ENCODE data around the gene CDC42EP5. TPM values are rescaled to one million over a fixed set of nuclear protein-coding genes. Genes with fewer than 3 reads are reported as not detected.
"Not testable (repeated sequence)": the region's sequence is repeated elsewhere in the genome, so short reads cannot be mapped to it uniquely, and the experiment has no call there.

The CDC42EP5 gene
- polyA plus RNA-seq, 3 donors: not detected

DNA sequence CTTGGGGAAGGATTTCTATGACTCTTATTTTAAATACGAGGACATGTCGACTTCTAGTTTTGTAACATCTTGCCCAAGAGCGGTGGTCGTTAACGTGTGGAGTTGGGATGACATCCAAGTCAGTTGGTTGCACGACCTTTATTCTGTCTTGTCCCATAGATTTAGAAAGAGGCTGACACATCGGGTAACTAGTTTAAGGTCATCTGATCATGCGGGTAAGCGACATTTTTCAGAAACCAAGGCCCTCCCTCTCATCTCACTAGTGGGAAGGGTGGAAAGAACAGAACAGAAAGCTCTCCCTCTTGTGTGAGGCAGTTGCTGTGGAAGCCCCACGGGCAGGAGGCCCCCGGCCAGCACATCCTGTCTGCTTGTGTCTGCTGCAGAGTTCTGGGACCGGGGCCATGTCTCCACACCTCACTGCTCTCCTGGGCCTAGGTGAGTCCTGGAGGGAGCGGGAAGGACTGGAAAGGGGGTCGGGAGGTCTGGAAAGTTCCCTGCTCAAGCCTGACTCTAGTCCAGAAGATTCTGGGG, 29.5 kb upstream of the CDC42EP5 start, which contains the start of gene LAIR2:
TSS of gene LAIR2 (plus strand) at position 314 of the 531 bp plus-strand sequence. CDS start at position 402, 88 bp downstream.
- Histone ChIP-seq H4K20me1 (ENCODE audit: insufficient read depth, low read length) (no peaks in the 10 kb centered on the region), H2AFZ (ENCODE audit: insufficient read depth, low read depth, low read length, poor library complexity, severe bottlenecking) (no peak within 1 kb of the TSS), H3K9me3 (replicated peaks in 1 of 2; ENCODE audit: control insufficient read depth in 1 of 2, insufficient read depth in 1 of 2, low read length in 2 of 2) (no peaks in the 10 kb centered on the region), H3K4me2 (replicated peaks; ENCODE audit: extremely low read depth, low read length, poor library complexity, severe bottlenecking) (no peak within 1 kb of the TSS), H3K79me2 (ENCODE audit: insufficient read depth, low read length) (peaks cover 4% of the 10 kb centered on the region), H3K36me3 (replicated peaks in 1 of 2; ENCODE audit: control insufficient read depth in 1 of 2, insufficient read depth in 2 of 2, low read length in 2 of 2) (no peaks in the 10 kb centered on the region), H3K9ac (ENCODE audit: insufficient read depth, low read length, poor library complexity, severe bottlenecking) (no peak within 1 kb of the TSS), H3K4me1 (ENCODE audit: control insufficient read depth in 1 of 2, insufficient read depth in 2 of 2, low read length in 2 of 2) (peaks cover 4 to 5% of the 10 kb centered on the region in 2 donors), H3K27ac (ENCODE audit: low read depth in 1 of 2, low read length in 2 of 2) (peak within 1 kb of the TSS in 1 of 2 donors; percentile 67), H3K27me3 (ENCODE audit: control insufficient read depth in 2 of 2, insufficient read depth in 2 of 2, low read length in 2 of 2) (peaks cover 25 to 69% of the 10 kb centered on the region in 2 donors), H3K4me3 (replicated peaks in 1 of 3; ENCODE audit: low read depth in 2 of 3, low read length in 3 of 3) (peak within 1 kb of the TSS in 2 of 3 experiments; percentile 27 to 34)
- peaks cover 58 to 77% (median 58%) of the 10 kb centered on the region in 3 donors for H3K27me3 Mint-ChIP-seq (ENCODE audit: low read depth in 3 of 3)
- 34% methylated on average over 7 of the region's 14 CpGs for WGBS (ENCODE audit: insufficient coverage)
- TF ChIP-seq, protein P1, sequence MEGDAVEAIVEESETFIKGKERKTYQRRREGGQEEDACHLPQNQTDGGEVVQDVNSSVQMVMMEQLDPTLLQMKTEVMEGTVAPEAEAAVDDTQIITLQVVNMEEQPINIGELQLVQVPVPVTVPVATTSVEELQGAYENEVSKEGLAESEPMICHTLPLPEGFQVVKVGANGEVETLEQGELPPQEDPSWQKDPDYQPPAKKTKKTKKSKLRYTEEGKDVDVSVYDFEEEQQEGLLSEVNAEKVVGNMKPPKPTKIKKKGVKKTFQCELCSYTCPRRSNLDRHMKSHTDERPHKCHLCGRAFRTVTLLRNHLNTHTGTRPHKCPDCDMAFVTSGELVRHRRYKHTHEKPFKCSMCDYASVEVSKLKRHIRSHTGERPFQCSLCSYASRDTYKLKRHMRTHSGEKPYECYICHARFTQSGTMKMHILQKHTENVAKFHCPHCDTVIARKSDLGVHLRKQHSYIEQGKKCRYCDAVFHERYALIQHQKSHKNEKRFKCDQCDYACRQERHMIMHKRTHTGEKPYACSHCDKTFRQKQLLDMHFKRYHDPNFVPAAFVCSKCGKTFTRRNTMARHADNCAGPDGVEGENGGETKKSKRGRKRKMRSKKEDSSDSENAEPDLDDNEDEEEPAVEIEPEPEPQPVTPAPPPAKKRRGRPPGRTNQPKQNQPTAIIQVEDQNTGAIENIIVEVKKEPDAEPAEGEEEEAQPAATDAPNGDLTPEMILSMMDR (IDR thresholded peaks at IDR 0.05): no peak
- H3K9me3 Mint-ChIP-seq: peaks cover 0 to 10% (median 3%) of the 10 kb centered on the region in 7 donors
- intact Hi-C loops (cut with micrococcal nuclease): no loop called here
- H3K4me3 Mint-ChIP-seq: peak within 1 kb of the TSS in 1 of 2 donors; percentile 53
- no peak for DNase-seq
- peaks cover 11% of the 10 kb centered on the region for H3K4me1 Mint-ChIP-seq
- peak within 1 kb of the TSS in 1 of 7 donors; percentile 11 for H3K27ac Mint-ChIP-seq
- no peaks in the 10 kb centered on the region for H3K36me3 Mint-ChIP-seq

DNA sequence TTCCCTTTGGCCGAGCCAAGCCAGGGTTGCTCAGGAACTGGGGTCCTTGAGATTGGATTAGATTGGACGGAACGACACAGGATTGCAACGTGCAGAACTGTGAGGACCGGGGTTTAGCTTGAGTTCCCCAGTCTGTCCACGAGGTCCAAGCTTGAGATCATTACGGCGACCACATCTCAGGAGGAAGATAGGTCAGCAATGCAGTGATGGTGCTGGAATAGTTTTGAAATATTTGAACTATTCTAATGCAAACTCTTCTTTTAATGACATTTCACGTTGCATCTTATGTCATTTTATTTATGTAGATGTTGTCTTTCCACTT, 25.3 kb upstream of the CDC42EP5 start:
- peaks cover 60 to 83% (median 68%) of the 10 kb centered on the region in 3 donors for H3K27me3 Mint-ChIP-seq (ENCODE audit: low read depth in 3 of 3)
- not testable (repeated sequence) for H3K4me1 Mint-ChIP-seq; H3K9me3 ChIP-seq (replicated peaks in 1 of 2; ENCODE audit: control insufficient read depth in 1 of 2, insufficient read depth in 1 of 2, low read length in 2 of 2); H3K36me3 Mint-ChIP-seq; H3K27ac Mint-ChIP-seq; H3K79me2 ChIP-seq (ENCODE audit: insufficient read depth, low read length); H2AFZ ChIP-seq (ENCODE audit: insufficient read depth, low read depth, low read length, poor library complexity, severe bottlenecking); H3K9me3 Mint-ChIP-seq; H3K27ac ChIP-seq (ENCODE audit: low read depth in 1 of 2, low read length in 2 of 2); H3K4me2 ChIP-seq (replicated peaks; ENCODE audit: extremely low read depth, low read length, poor library complexity, severe bottlenecking); H4K20me1 ChIP-seq (ENCODE audit: insufficient read depth, low read length); H3K4me1 ChIP-seq (ENCODE audit: control insufficient read depth in 1 of 2, insufficient read depth in 2 of 2, low read length in 2 of 2); H3K4me3 ChIP-seq (replicated peaks in 1 of 3; ENCODE audit: low read depth in 2 of 3, low read length in 3 of 3); H3K9ac ChIP-seq (ENCODE audit: insufficient read depth, low read length, poor library complexity, severe bottlenecking); H3K36me3 ChIP-seq (replicated peaks in 1 of 2; ENCODE audit: control insufficient read depth in 1 of 2, insufficient read depth in 2 of 2, low read length in 2 of 2)
- WGBS (ENCODE audit: insufficient coverage): 85% methylated on average over 7 of the region's 9 CpGs
- intact Hi-C loops (cut with micrococcal nuclease): loop anchor here in 1 of 2 donors (10.0 kb wide), 1 partner anchor 436 kb away; no protein-coding TSS in a partner anchor
- peaks cover 25 to 79% of the 10 kb centered on the region in 2 donors for H3K27me3 ChIP-seq (ENCODE audit: control insufficient read depth in 2 of 2, insufficient read depth in 2 of 2, low read length in 2 of 2)
- peak in 1 of 3 donors; percentile 24 for DNase-seq
- peak overlapping the region in 1 of 2 donors; percentile 61 for H3K4me3 Mint-ChIP-seq

DNA sequence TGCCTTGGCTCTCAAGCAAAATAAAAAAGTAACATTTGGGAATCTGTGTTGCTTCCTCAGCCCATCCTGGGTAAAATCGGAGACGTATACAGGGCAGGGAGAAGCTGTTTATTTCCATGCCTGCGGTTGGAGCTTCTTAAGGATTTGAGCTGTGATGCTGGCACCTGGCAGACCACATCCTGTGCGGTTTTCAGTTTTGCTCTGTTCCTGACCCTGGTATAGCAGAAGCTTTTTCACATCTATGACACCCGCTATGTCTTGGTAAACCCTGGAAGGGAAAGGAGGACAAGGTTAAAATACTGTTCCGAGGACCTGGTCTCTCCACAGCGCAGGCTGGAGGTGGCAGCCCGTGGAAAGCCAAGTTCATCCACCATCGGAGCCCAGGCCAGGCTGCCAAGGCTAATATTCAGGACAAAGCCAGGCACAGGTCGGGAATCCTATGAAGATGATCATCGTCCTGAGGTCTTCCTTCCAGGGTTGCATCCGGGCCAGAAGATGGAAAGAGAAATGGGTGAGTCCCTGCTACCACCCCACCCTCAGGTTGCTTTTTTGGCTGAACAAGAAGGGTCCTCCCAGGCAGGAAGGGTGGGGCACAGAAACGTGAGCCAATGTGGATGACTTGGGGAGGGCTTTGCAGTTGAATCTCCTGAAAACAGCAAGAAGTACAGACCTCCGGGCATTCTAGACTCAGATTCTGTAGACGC, 24.8 kb upstream of the CDC42EP5 start:
- not testable (repeated sequence) for H4K20me1 ChIP-seq (ENCODE audit: insufficient read depth, low read length); DNase-seq; H3K9me3 ChIP-seq (replicated peaks in 1 of 2; ENCODE audit: control insufficient read depth in 1 of 2, insufficient read depth in 1 of 2, low read length in 2 of 2); H3K9me3 Mint-ChIP-seq; H3K4me3 ChIP-seq (replicated peaks in 1 of 3; ENCODE audit: low read depth in 2 of 3, low read length in 3 of 3); H3K36me3 ChIP-seq (replicated peaks in 1 of 2; ENCODE audit: control insufficient read depth in 1 of 2, insufficient read depth in 2 of 2, low read length in 2 of 2); H3K36me3 Mint-ChIP-seq; H3K79me2 ChIP-seq (ENCODE audit: insufficient read depth, low read length); H3K4me1 ChIP-seq (ENCODE audit: control insufficient read depth in 1 of 2, insufficient read depth in 2 of 2, low read length in 2 of 2); H3K27ac Mint-ChIP-seq; H2AFZ ChIP-seq (ENCODE audit: insufficient read depth, low read depth, low read length, poor library complexity, severe bottlenecking); H3K9ac ChIP-seq (ENCODE audit: insufficient read depth, low read length, poor library complexity, severe bottlenecking); H3K4me2 ChIP-seq (replicated peaks; ENCODE audit: extremely low read depth, low read length, poor library complexity, severe bottlenecking); H3K4me1 Mint-ChIP-seq; H3K27ac ChIP-seq (ENCODE audit: low read depth in 1 of 2, low read length in 2 of 2)
- Mint-ChIP-seq H3K4me3 (peak overlapping the region; percentile 20 to 53), H3K27me3 (ENCODE audit: low read depth in 3 of 3) (peaks cover 62 to 83% (median 67%) of the 10 kb centered on the region in 3 donors)
- intact Hi-C loops (cut with micrococcal nuclease): loop anchor here in 1 of 2 donors (10.0 kb wide), 1 partner anchor 437 kb away; no protein-coding TSS in a partner anchor
- peaks cover 24 to 78% of the 10 kb centered on the region in 2 donors for H3K27me3 ChIP-seq (ENCODE audit: control insufficient read depth in 2 of 2, insufficient read depth in 2 of 2, low read length in 2 of 2)
- 0% methylated on average over 2 of the region's 15 CpGs for WGBS (ENCODE audit: insufficient coverage)

All from CD14-positive monocyte (primary cell).